Measurements from ENCODE around the gene PLEKHG3. TPM values are rescaled to one million over a fixed set of nuclear protein-coding genes. Genes with fewer than 3 reads are reported as not detected.

The PLEKHG3 gene
- total and polyA plus RNA-seq, 2 of the 13 experiments (the other 11 are each of a cell fraction or from before 2014, with no cell fraction given): 7.1 to 9.8 TPM

DNA sequence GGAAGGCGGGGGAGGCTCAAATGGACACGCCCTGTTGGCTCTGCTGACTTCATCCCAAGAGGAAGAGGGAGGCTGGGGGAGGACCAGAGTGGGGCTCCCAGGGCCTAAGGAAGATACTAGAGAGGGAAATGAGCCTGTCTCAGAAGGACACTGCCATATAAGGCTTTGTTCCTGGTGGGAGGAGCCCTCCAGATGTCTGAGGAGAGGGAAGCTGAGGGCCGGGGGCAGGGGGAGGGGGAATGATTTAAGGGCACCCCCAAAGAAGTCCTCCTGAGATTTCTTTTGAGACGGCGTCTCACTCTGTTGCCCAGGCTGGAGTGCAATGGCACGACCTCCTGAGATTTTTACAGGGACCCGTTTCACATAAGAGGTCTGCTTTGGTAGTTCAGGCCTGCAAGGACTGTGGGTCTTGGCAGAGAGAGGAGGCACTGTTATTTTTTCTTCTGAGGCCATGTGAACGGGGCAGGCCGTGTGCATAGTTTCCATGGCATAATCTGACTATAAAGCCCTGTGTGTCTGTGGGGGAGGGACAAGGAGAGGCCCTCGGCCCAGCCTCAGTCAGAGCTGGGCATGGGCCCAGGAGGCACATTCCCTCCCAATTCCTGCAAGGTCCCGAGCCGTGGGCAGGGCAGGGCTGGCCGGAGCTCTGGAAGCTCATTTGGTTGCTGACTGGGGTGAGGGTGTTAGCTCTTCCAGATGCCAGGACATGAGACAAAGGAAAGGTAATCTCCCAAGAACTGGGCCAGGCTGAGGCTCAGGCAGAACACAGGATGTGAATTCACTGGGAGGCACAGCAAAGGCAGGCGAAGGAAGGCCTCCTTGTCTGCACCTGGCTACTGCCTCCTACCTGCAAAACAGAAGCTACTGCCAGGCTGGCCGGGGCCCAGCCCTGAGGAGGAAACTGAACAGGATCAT lies 22.2 kb upstream of the PLEKHG3 start:
- no peak for DNase-seq (ENCODE audit: low spot score)
- no peaks in the 10 kb centered on the region for H3K36me3 ChIP-seq (replicated peaks in 1 of 2; ENCODE audit: control insufficient read depth in 1 of 2, insufficient read depth in 2 of 2, low read length in 2 of 2)
- H3K9me3 ChIP-seq (ENCODE audit: low read length): no peaks in the 10 kb centered on the region
- no TSS peak for BruUV-seq (replicated peaks)
- ChIA-PET CTCF (ENCODE audit: low intra/inter-chr PET ratio, low total read pairs) (no interaction called here), POLR2A (no interaction called here)
- H3K79me2 ChIP-seq (ENCODE audit: insufficient read depth, low read length): no peaks in the 10 kb centered on the region
- intact Hi-C loops (cut with micrococcal nuclease; ENCODE audit: unreplicated experiment) (no loop called here), in situ Hi-C loops (cut with HindIII; ENCODE audit: extremely low pct_ligation_motif_present, low pct_unique_long_range_greater_than_20kb) (no loop called here)
- H3K27ac ChIP-seq (ENCODE audit: extremely low read length, insufficient read depth, low read length): no peak overlapping the region
- no peaks in the 10 kb centered on the region for H4K20me1 ChIP-seq (ENCODE audit: insufficient read depth, low read length)
- TF ChIP-seq SRF (IDR thresholded peaks at IDR 0.05; ENCODE audit: low read depth, low read length) (peak; percentile 85), ZNF660 (CRISPR knock-in tag; IDR thresholded peaks at IDR 0.05; ENCODE audit: borderline replicate concordance, low read depth) (no peak)
- peak; percentile 19 for ATAC-seq
- no peak for FAIRE-seq
- H2AFZ ChIP-seq (ENCODE audit: low read length): no peak overlapping the region
- H3K4me3 ChIP-seq (replicated peaks in 1 of 3; ENCODE audit: insufficient read depth in 1 of 3, low read depth in 2 of 3, low read length in 3 of 3): no peak overlapping the region
- H3K4me1 ChIP-seq (ENCODE audit: insufficient read depth, low read length): peaks cover 40% of the 10 kb centered on the region
- H3K4me2 ChIP-seq (ENCODE audit: low read depth, low read length): peak overlapping the region; percentile 18; the same call in 1 of the 2 replicates
- peaks cover 5 to 28% of the 10 kb centered on the region in 2 experiments; a peak in 4 of 5 replicates for H3K27me3 ChIP-seq (ENCODE audit: control insufficient read depth in 1 of 2, insufficient read depth in 2 of 2, low read length in 2 of 2)
- H3K9ac ChIP-seq (ENCODE audit: insufficient read depth, low read depth, low read length): no peak overlapping the region
- 27% methylated on average over 12 of the region's 15 CpGs for WGBS (ENCODE audit: low lambda C conversion rate)

DNA sequence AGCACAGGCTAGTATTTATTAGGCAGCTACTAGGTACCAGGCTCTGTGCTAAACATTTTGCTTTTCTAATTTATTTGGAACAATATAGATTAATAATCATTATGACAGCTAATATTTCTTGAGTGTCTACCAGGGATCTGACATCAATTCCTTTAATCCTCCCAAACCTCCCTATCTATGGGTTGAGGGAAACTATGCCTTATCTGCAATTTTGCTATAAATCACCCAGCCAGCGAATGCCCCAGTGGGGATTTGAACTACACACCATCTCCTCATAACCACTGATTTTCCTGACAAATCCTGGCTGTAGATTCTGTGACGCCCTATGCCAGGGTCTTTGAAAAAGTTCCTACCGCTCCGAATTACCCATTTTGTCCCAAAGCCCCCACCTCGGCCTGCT lies 21.4 kb upstream of the PLEKHG3 start:
- WGBS (ENCODE audit: low lambda C conversion rate): 73% methylated on average over 5 of the region's 5 CpGs
- no TSS peak for BruUV-seq (replicated peaks)
- Histone ChIP-seq H3K4me1 (ENCODE audit: insufficient read depth, low read length) (peaks cover 40% of the 10 kb centered on the region), H3K27ac (ENCODE audit: extremely low read length, insufficient read depth, low read length) (no peak overlapping the region), H3K4me3 (replicated peaks in 1 of 3; ENCODE audit: insufficient read depth in 1 of 3, low read depth in 2 of 3, low read length in 3 of 3) (peak overlapping the region in 1 of 3 experiments; percentile 40; a peak in 1 of 6 replicates), H3K9ac (ENCODE audit: insufficient read depth, low read depth, low read length) (no peak overlapping the region), H3K27me3 (ENCODE audit: control insufficient read depth in 1 of 2, insufficient read depth in 2 of 2, low read length in 2 of 2) (peaks cover 5 to 28% of the 10 kb centered on the region in 2 experiments; a peak in 4 of 5 replicates), H4K20me1 (ENCODE audit: insufficient read depth, low read length) (no peaks in the 10 kb centered on the region), H3K4me2 (ENCODE audit: low read depth, low read length) (peak overlapping the region; percentile 61), H2AFZ (ENCODE audit: low read length) (no peak overlapping the region), H3K79me2 (ENCODE audit: insufficient read depth, low read length) (no peaks in the 10 kb centered on the region), H3K36me3 (replicated peaks in 1 of 2; ENCODE audit: control insufficient read depth in 1 of 2, insufficient read depth in 2 of 2, low read length in 2 of 2) (no peaks in the 10 kb centered on the region), H3K9me3 (ENCODE audit: low read length) (no peaks in the 10 kb centered on the region)
- no peak for DNase-seq (ENCODE audit: low spot score)
- no peak for FAIRE-seq
- in situ Hi-C loops (cut with HindIII; ENCODE audit: extremely low pct_ligation_motif_present, low pct_unique_long_range_greater_than_20kb) (no loop called here), intact Hi-C loops (cut with micrococcal nuclease; ENCODE audit: unreplicated experiment) (no loop called here)
- ChIA-PET CTCF (ENCODE audit: low intra/inter-chr PET ratio, low total read pairs) (no interaction called here), POLR2A (no interaction called here)
- ATAC-seq: no peak
- TF ChIP-seq CCDC6 (CRISPR knock-in tag; IDR thresholded peaks at IDR 0.05) (no peak), GZF1 (CRISPR knock-in tag; IDR thresholded peaks at IDR 0.05) (no peak)
- TF ChIP-seq, protein P1, sequence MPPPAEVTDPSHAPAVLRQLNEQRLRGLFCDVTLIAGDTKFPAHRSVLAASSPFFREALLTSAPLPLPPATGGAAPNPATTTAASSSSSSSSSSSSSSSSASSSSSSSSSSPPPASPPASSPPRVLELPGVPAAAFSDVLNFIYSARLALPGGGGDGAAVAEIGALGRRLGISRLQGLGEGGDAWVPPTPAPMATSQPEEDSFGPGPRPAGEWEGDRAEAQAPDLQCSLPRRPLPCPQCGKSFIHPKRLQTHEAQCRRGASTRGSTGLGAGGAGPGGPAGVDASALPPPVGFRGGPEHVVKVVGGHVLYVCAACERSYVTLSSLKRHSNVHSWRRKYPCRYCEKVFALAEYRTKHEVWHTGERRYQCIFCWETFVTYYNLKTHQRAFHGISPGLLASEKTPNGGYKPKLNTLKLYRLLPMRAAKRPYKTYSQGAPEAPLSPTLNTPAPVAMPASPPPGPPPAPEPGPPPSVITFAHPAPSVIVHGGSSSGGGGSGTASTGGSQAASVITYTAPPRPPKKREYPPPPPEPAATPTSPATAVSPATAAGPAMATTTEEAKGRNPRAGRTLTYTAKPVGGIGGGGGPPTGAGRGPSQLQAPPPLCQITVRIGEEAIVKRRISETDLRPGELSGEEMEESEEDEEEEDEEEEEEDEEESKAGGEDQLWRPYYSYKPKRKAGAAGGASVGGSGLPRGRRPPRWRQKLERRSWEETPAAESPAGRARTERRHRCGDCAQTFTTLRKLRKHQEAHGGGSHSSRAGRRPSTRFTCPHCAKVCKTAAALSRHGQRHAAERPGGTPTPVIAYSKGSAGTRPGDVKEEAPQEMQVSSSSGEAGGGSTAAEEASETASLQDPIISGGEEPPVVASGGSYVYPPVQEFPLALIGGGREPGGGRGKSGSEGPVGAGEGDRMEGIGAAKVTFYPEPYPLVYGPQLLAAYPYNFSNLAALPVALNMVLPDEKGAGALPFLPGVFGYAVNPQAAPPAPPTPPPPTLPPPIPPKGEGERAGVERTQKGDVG (CRISPR knock-in tag; IDR thresholded peaks at IDR 0.05; ENCODE audit: borderline replicate concordance): no peak
- TF ChIP-seq, protein P2, sequence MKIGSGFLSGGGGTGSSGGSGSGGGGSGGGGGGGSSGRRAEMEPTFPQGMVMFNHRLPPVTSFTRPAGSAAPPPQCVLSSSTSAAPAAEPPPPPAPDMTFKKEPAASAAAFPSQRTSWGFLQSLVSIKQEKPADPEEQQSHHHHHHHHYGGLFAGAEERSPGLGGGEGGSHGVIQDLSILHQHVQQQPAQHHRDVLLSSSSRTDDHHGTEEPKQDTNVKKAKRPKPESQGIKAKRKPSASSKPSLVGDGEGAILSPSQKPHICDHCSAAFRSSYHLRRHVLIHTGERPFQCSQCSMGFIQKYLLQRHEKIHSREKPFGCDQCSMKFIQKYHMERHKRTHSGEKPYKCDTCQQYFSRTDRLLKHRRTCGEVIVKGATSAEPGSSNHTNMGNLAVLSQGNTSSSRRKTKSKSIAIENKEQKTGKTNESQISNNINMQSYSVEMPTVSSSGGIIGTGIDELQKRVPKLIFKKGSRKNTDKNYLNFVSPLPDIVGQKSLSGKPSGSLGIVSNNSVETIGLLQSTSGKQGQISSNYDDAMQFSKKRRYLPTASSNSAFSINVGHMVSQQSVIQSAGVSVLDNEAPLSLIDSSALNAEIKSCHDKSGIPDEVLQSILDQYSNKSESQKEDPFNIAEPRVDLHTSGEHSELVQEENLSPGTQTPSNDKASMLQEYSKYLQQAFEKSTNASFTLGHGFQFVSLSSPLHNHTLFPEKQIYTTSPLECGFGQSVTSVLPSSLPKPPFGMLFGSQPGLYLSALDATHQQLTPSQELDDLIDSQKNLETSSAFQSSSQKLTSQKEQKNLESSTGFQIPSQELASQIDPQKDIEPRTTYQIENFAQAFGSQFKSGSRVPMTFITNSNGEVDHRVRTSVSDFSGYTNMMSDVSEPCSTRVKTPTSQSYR (CRISPR knock-in tag; IDR thresholded peaks at IDR 0.05; ENCODE audit: borderline replicate concordance): no peak
